NCI-H82 (cell line): ENCODE data around the gene MTRFR.

ENCODE experiments used
- DNase-seq: peaks from one replicate; lab custom pipeline; 2025; lab: John Stamatoyannopoulos, UW

MTRFR gene

DNA sequence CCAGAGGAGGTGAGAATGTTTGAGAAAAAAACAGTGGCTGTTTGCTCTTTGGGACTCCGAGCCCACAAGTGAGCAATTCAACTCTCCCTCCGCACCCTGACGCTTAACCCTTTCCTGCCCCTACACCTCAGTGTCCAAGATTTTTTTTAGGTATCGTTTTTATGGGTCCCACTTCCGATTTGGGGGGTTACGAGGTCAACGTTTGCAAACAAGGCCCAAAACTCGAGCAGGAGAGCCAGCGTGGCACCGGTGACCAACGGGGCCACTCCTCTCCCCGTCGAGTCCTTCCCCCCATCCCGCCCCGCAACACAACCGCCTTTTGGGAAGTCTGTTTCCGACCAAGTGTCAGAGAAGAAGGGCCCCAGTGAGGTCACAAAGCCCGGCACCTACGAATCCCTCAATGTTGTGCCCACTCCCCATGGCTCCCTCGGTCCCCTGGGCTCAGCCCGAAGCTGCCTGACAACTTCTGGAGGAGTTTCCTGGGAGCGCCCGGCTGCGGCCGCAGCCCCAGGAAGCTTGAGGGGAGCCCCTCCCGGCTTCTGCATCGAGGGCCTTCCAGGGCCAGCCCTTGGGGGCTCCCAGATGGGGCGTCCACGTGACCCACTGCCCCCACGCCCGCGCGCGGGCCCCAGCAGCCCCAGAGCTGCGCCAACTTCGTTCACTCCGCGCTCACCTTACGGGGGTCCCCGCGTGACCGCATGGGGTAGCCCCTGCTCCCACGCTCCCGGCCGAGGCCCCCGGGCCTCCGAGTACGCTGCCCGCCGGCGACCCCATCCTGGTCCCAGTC is 37.2 kb downstream of the MTRFR start:
- DNase-seq, result peak; percentile 35

DNA sequence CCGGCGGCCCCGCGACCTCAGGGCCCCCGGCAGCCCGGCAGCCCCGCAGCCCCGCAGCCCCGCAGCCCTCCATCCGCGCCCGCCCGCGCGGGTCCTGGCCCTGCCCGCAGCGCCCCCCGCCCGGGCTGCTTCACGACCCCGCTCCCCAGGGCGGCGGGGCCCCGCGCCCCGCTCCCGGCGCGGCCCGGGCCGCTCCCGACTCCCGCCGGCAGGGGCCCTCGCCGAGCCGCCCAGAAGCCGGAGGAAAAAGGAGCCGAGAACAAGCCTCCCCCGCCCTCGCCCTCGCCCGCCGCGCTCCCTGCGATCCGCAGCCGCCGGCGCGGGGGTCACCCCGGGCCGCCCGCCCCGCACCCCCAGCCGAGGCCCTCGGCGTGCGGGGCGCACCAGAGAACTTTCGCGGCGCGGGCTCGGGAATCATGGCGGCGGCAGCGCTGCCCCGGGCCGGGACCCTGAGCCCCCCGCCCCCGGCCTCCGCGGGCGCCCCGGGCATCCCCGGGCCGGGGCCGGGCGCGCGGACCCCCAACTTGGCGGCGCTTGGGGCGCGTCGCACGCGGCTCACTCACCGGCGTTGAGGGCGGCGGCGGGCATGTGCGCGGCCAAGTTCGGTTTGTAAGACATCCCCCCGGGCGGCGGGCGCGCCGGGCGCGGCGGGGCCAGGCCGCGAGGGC is 37.9 kb downstream of the MTRFR start:
- DNase-seq, result peak; percentile 77

DNA sequence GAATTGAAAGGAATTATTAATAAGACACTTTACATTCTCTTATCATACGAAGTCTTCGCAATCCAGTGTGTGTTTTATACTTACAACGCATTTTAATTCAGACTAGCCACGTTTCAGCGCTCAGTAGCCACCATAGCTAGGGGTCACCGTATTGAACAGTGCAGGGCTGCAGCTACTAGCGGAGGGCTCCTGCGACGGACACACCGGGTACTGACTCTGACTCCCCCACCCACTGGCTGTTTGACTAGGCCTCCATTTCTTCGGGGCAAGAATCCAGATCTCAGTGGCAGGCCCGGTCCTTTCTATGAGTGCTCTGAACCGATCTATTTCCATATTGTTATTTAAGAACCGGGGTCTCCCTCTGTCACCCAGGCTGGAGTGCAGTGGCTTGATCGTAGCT is 39.9 kb downstream of the MTRFR start:
- no peak for DNase-seq

DNA sequence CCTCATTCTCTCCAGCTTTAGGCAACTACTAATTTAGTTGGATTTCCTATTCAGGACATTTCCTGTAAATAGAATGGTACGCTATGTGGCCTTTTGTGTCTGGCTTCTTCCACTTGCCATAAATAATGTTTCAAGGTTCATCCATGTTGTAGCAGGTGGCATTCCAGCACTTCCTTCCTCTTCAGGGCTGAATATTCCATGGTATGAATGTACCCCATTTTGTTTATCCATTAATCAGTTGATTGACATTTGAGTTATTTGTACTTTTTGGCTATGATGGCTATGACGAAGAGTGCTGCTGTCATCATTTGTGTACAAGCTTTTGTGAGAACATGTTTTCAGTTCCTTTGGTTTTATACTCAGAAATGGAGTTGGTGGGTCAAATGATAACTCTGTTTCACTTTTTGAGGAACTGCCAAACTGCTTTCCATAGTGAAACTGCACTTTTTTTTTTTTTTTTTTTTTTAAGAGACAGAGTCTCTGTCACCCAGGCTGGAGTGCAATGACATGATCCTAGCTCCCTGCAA is 44.9 kb downstream of the MTRFR start:
- DNase-seq, result no peak

DNA sequence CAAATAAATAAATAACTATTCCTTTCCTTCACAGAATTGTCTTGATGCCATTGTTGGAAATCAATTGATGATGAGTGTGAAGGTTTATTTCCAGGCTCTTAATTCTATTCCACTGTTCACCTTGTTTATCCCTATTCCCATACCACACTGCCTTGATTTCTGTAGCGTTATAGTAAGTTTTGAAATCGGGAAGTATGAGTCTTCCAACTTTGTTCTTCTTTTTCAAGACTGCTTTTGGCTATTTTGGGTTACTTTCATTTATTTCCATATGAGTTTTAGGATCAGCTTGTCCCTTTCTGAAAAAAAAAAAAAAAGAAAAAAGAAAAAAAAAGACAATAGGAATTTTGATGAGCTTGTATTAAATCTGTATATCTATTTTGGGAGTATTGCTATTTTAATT is 47.7 kb downstream of the MTRFR start:
- no peak for DNase-seq

DNA sequence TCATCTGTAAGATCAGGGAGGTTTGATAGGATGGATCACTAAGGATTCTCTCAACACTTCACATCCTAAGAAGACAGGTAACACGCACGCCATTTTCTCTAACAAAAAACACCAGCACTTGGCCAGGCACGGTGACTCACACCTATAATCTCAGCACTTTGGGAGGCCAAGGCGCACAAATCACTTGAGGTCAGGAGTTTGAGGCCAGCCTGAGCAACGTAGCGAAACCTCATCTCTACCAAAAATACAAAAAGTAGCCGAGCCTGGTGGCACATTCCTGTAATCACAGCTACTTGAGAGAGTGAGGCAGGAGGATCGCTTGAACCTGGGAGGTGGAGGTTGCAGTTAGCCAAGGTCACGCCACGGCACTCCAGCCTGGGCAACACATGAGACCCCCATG is 48.9 kb downstream of the MTRFR start:
- DNase-seq, result no peak

DNA sequence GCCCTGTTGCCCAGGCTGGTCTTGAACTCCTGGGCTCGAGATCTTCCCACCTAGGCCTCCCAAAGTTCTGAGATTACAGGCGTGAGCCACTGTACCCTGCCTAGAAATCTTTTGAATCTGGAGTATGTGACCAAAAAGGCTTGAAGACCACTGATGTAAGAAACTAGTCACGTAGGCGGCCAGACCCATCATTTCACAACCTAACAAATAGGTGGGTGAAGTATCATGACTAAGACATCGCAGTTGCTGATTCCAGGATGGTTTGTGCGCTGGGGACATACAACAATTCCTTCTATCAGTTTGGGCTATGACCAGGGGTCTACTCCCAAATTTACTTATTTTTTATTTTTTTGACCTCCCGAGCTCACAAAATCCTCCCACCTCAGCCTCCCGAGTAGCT is 50.2 kb downstream of the MTRFR start:
- DNase-seq, result no peak

DNA sequence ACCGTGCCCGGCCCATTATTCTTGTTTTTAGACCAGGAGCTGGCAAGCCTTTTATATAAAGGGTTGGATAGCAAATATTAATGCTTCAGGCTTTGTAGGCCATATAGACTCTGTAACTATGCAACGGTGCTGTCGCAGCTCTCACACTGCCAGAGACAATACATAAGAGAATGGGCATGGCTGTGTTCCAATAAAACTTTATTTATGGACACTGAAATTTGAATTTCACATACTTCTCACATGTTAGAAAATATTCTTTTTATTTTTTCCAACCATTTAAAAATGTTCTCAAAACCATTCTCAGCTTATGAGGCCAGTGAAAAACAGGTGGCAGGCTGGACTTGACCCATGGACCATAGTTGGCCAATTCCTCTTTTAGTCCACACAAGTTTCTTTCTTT is 51.4 kb downstream of the MTRFR start:
- DNase-seq, result no peak

DNA sequence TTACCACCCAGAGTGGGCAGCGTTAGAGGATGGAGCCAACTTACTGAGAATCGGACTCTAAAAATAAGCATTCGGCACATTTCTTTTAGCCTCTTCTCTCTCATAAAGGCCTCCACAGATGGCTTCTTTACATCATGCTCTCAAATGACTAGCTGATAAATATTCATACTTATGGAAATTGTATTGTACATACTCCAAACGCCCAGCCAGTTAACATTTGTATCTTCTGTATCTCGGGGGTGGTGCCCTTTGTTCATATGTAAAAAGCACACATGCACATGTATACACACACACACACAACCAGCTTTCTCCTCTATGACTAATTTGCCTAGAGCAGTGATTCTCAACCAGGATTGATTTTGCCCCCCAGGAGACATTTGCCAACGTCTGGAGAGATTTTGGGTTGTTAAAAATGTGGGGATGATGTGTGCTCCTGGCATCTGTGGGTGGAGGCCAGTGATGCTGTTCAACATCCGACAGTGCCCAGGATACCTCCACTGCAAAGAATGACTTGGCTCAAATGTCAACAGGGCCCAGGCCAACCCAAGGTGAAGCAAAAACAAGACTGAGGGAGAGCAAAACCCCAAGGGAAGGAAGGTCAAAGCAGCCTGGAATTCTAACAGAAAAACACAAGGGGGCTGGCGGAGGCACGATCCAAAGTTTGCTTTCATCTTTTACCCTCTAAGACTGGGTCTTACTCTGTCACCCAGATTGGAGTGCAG is 53.6 kb downstream of the MTRFR start:
- no peak for DNase-seq

DNA sequence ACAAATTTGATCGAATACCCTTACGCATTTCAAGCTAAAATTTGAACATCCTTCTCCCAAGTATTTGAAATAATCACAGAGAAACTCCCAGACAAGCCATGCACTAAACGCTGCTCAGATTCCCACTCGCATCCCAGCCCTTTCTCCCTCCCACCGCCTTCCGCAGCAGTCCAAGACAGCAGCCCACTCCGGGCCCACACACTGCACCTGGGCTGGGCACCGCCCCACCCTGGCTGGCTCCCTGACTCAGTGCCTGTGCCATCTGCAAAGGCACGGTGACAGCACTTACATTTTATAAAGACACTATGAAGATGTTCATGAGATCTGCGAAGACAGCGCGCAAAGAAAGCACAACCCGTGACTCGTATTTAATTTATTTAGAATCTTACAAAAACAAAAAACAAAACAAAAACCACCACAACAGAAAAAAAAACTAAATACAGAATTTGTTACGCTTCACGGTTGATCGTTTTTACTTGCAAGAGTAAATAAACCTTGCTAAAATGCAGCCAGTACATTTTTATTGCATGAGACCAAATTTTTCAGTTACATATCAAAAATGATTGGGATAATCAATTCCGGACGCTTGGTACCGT is 55.6 kb downstream of the MTRFR start:
- no peak for DNase-seq

DNA sequence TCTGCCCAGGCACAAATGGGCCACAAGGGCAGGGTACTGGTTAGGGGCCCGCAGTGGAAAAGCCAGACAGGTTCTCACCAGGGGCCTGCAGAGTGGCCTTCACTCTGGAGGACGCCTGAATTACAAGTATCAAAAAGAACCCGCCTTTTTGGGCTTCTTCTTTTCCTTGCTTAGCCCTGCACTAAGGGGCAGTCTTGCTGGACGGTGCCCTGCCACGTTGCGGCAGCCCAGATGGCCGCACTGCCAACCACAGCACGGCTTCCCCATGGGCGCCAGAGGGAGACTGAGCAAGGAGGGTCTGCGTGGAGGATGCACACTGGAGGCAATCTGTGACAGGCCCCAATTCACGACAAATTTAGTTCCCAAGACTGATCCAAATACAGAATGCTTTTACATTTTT is 56.7 kb downstream of the MTRFR start:
- no peak for DNase-seq

DNA sequence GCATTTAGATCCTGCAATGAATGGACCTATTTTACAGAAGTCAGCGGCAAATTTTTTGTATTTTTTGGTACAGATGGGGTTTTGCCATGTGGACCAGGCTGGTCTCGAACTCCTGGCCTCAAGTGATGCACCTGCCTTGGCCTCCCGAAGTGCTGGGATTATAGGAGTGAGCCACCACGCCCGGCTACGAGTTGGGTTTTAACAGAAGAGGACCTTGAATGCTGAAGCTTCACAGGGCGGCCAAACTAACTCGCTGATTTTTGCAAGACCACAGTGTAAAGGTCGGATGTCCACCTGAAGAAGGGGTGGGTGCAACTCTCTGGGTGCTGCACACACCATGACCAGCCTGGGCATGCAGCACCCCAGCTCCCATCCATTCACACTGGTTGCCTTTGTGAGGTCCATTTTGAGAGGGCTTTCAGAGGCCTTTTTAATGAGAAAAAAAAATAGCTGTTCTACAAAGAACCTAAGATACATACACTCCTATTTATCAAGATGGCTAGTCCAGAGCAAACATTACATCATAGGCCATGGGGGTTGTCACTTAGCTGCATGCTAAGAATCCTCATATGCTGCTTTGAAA is 60.0 kb downstream of the MTRFR start:
- no peak for DNase-seq

DNA sequence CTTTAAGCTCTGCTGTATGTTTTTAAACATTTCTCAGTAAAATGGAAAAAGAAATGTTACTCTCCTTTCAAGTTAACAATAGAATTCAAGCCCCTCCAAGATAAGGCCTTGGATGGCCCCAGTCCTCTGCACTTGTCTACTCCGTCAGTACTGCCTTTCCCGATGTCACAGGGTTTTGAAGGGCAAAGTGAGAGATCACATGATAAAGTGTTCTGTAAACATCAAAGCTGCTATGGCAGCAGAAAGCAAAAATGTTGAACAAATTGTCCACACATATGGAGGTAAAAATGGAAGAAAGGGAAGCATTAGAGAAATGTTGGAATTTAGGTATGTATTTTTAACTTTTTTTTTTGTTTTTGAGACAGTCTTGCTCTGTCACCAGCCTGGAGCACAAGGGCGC is 71.9 kb downstream of the MTRFR start:
- no peak for DNase-seq

DNA sequence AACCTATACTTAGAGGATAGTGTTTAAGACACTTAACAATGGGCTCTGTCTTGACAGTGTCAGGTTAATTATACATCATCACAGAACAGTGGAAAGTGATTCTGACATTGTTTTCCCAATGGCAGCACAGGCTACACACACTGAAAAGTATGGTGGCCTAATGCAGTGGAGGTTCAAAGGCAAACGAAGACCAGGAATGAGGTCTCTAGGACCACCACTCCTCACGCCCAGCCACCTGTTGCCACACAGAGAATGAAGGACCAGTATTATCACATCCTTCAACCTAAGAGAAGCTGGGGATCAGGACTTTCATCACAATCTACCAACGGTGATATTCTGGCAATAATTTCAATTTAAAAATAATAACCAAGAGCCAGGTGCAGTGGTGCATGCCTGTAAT is 73.0 kb downstream of the MTRFR start:
- DNase-seq, result no peak
